Mesenteric fat pad (tissue), 1 donor: ENCODE data around the gene C19orf18. TPM values are rescaled to one million over a fixed set of nuclear protein-coding genes. Genes with fewer than 3 reads are reported as not detected.
A peak's percentile ranks its signal among the peaks of the same experiment; 100 is the strongest.
"Not testable (repeated sequence)": the region's sequence is repeated elsewhere in the genome, so short reads cannot be mapped to it uniquely, and the experiment has no call there.

ENCODE experiments used
- DNase-seq: peaks from one replicate; pipeline ENCODE4 v3.0.0-alpha.2; 2020; ENCODE audit warnings: low spot score
- long read RNA-seq: library from polyadenylated mRNA; unstranded; transcript quantifications from one replicate; pipeline ENCODE4 v2.0.0, GENCODE V29; 2020
- total RNA-seq: library from RNA; stranded (reverse); fragmentation: NEBNext Ultra II Directional; extraction: Animal tissue kit (Norgen Biotek cat#: 25700); gene quantifications from one replicate; pipeline ENCODE4 v1.2.1, GENCODE V29; 2021
- donor health status: DM: yes; HTN: yes; CAD: no.

C19orf18 gene
- total RNA-seq = 1.3 TPM
- long read RNA-seq, partial matches to known transcripts = 1 of 2 reads
- long read RNA-seq, other reads (novel, unspliced or antisense) = 1 of 2 reads

DNA sequence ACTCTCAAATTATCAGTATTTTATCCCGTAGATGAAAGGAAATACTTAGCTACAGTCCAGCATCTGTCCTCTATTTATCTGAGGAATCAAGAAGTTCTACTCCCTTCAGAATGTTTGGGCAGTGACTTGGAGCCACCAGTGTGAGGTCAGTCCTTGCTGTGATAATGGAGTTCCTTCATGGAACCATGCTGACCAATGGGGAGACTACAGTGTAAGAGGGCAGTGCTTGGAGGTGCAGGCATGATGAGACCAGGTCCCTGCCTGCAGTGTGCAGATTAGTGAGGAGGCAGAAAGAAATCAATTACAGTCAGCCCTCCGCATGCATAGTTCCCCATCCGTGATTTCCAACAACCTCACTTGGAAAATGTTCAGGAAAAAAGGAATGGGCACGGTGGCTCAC lies at the start of gene C19orf18:
TSS of gene C19orf18 (minus strand) at position 101 of the 400 bp plus-strand sequence. CDS start 102 bp downstream, outside the sequence.
- no peak for DNase-seq

DNA sequence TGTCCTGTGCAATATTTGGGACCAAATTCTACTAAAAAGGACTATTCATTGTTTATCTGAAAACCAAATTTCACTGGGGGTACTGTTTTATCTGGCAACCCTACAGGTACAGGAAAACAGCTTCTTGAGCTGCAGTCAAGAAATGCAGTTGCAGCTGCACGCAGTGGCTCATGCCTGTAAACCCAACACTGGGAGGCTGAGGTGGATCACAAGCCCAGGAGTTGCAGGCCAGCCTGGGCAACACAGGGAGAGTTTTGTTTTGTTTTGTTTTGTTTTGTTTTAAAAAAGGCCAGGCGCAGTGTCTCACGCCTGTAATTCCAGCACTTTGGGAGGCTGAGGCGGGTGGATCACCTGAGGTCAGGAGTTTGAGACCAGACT lies 47.9 kb upstream of the C19orf18 start:
- DNase-seq = no peak

- DNase-seq = no peak
Observed at GRCh38 chr19:58021541-58022282, 47.4 kb upstream of the C19orf18 start.

- DNase-seq = no peak
Observed at GRCh38 chr19:58020129-58020528, 45.8 kb upstream of the C19orf18 start.

GRCh38 chr19:58014141-58014540 lies 39.8 kb upstream of the C19orf18 start:
- no peak for DNase-seq

DNA sequence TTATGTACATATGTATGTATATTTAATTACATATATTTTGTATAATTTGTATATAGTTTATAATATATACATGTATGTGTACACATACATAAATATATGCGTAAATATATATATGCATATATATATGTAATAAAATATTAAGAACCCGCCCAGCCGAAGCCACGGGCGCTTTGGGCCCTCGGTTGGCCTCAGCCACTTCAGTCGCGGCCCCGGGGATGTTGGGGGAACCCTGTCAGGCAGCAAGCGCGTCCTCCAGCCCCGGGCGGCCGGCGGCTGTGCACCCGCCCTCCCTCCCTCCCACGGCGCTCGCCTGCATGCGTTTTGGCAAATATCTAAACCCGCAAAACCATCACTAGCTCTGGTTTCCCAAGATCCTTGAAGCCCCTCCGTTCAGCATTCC lies 36.2 kb upstream of the C19orf18 start:
- no peak for DNase-seq

GRCh38 chr19:58009666-58010301 lies 35.5 kb upstream of the C19orf18 start:
- DNase-seq = peak; percentile 94

DNA sequence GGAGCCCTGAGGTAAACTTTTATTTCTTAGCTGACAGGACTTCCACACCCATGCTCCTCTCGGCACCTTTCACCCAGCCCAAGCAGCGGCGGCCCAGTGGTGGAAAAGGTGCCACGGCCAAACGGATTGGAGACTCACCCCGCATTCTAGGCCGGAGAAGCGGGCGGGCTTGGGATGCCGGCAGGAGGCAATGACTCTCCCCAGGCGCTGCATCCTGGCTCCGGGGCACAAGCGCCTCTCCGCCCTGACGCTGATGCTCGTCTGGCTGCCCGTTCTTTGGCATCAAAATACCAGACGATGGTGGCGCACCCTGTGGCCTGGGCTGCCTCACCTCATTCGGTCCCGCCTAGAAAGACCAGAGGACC lies 34.9 kb upstream of the C19orf18 start:
- no peak for DNase-seq

- not testable (repeated sequence) for DNase-seq
Observed at GRCh38 chr19:58008877-58009276, 34.5 kb upstream of the C19orf18 start.

DNA sequence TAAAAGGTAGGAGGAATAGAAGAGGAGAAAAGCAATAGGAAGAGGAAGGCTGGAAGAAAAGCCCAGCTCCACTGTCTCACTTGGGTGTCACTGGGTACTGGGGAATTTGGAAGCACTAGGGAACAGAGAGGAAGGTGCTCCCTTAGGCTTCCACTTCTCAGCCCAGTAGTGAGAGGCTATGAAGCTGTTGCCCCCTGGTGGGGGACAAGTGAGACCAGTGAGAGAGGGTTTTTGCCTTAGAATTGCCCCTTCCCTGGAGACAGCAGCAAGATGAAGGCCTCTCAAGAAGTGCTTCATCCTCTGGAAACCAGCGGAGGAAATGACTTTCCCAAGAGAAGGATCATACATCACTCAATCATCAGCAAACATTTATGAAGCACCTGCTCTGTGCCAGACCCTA lies 33.0 kb upstream of the C19orf18 start:
- DNase-seq = no peak

DNA sequence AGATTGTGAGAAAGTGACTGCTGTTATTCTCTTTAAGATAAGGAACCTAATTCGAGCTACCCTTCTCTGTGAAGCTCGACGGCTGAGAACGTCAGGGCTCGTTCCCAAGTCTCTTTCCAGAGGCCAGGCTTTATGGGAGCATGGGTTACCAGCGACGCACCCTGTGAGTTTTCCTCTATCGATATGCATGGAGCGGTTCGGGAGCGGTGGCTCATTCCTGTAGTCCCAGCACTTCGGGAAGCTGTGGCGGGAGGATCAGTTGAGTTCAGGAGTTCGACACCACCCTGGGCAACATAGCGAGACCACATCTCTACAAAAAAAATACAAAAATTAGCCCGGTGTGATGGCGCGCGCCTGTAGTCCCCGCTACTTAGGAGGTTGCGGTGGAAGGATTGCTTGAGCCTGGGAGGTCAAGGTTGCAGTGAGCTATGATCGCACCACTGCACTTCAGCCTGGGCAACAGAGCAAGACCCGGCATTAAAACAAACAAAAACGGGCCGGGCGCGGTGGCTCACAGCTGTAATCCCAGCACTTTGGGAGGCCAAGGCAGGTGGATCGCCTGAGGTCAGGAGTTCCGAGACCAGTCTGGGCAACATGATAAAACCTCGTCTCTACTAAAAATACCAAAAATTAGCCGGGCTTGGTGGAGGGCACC lies 29.0 kb upstream of the C19orf18 start:
- DNase-seq = no peak

GRCh38 chr19:58002384-58003173 lies 28.2 kb upstream of the C19orf18 start, which contains the start of gene ZNF606:
TSS of gene ZNF606 (minus strand) at chr19:58002820. CDS start at chr19:58001319, 1,501 bp downstream.
- DNase-seq = peak; percentile 96

DNA sequence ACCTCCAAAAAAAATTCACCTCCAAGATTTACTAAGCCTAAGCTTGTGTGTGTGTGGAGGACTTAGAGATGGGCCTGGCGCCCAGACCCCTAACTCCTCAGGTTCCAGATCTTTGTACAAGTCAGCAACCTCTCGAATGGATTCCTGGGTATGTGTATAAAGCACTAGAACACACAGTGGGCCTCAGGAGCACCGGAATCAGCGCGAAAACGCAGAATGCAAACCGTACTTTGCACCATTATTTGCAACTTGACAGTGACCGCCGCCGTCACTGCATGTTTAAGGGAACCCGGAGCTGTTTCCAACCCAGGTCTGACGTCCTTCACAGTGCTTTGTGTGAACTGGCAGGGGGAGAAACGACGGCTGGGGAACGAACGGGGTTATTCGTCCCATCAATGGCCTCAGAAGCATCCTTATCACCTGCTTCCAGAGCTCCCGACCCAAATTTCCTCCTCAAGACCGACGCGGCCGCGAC lies 27.6 kb upstream of the C19orf18 start:
- DNase-seq = no peak

DNA sequence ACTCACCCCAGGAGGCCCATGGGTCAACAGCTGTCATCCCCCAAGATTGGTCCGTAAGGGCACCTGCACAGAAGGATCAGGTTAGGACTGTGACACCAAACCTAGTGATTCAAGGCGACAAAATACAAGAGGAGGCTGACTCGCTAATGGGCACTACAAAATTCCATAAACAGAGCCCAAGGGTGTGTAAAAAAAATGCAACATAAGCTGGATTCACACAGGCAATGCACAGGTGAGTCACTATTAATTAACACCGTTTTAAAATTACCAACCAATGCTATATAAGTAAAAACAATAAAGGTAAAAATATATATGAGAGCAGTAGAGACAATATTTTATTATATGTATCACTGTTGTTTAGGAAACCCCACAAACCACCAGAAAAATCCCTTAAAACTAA lies 26.3 kb upstream of the C19orf18 start:
- no peak for DNase-seq

DNA sequence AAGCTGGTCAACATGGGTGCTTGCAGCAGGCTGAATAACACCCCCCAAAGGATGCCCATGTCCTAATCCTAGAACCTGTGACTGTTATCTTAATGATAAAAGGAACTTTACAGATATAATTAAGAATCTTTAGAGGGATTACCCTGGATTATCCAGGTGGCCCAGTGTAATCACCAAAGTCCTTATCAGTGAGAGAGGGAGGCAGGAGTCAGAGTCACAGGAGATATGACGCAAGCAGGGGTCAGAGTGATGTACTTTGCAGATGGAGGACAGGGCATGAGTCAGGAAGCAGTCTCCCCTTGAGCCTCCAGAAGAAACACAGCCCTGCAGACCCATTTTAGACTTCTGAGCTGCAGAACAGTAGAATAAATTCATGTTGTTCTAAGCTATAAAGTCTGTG lies 18.5 kb upstream of the C19orf18 start:
- DNase-seq = no peak

GRCh38 chr19:57978586-57979289 lies 4.4 kb upstream of the C19orf18 start:
- no peak for DNase-seq

GRCh38 chr19:57964761-57965160 lies 9.6 kb downstream of the C19orf18 start:
- no peak for DNase-seq

DNA sequence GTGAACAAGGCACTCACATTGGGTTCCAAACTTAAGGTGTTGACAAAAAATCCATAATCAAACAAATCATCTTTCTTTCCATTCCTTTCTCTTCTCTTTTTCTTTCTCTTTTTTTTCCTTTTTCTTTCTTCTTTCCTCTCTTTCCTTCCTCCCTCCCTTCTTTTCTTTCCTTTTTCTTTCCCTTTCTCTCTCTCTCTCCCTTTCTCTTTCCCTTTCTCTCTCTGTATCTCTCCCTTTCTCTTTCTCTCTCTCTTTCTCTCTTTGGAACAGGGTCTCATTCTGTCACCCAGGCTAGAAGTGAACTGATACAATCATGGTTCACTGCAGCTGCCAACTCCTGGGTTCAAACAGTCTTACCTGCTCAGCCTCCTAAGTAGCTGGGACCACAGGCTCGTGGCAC lies 12.5 kb downstream of the C19orf18 start:
- no peak for DNase-seq

DNA sequence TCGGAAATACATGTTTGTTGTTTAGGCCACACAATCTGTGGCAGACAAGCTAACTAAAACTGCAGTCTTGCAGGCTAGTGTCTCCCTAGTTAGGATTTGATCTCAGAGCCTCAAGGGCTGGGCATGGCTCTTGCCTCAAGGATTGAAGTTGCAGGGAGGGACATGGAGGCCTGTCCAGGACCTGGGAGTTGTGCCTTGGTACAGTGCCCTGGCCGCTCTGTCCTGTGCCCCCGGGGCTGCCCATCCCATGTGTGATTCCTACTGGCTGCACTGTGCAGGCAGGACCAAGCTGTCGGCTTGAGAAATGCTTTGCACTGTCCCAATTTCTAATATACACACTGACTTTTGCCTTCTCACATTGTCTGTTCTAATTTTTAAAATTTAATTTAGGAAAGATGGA lies 19.3 kb downstream of the C19orf18 start:
- peak; percentile 65 for DNase-seq

GRCh38 chr19:57949702-57950101 lies 24.6 kb downstream of the C19orf18 start:
- DNase-seq = no peak

GRCh38 chr19:57949296-57949695 lies 25.0 kb downstream of the C19orf18 start:
- no peak for DNase-seq
